HPDE6-E6E7 (cell line): Measurements from ENCODE around the gene ARMC5.

ENCODE experiments used
- DNase-seq: peaks from one replicate; pipeline ENCODE4 v3.0.0; 2011; ENCODE audit warnings: missing footprints; ENCODE audit errors: extremely low spot score

ARMC5 gene

DNA sequence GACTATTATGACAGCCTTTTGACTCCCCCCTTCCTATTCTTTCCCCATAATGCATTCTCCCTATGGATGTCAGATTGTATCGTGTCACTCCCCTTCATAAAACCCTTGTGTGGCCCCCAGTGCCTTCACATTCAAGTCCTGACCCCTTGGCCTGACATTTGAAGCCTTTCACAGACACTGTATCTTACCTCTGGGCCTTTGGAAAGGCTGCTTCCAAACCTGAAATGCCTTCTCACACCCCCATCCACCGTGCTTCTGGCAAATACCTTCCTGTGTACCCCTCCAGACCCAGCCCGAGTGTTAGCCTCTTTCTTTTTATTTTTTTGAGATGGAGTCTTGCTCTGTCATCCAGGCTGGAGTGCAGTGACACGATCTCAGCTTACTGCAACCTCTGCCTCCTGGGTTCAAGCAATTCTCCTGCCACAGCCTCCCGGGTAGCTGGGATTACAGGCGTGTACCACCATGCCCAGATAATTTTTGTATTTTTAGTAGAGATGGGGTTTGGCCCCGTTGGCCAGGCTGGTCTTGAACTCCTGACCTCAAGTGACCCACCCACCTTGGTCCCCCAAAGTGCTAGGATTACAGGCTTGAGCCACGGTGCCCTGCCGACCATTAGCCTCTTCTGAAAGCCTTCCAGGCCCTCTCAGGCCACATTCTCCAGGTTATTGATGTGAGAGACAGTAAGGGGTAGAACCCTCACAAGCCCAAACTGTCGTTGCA is 2.1 kb downstream of the ARMC5 start:
- DNase-seq: no peak

DNA sequence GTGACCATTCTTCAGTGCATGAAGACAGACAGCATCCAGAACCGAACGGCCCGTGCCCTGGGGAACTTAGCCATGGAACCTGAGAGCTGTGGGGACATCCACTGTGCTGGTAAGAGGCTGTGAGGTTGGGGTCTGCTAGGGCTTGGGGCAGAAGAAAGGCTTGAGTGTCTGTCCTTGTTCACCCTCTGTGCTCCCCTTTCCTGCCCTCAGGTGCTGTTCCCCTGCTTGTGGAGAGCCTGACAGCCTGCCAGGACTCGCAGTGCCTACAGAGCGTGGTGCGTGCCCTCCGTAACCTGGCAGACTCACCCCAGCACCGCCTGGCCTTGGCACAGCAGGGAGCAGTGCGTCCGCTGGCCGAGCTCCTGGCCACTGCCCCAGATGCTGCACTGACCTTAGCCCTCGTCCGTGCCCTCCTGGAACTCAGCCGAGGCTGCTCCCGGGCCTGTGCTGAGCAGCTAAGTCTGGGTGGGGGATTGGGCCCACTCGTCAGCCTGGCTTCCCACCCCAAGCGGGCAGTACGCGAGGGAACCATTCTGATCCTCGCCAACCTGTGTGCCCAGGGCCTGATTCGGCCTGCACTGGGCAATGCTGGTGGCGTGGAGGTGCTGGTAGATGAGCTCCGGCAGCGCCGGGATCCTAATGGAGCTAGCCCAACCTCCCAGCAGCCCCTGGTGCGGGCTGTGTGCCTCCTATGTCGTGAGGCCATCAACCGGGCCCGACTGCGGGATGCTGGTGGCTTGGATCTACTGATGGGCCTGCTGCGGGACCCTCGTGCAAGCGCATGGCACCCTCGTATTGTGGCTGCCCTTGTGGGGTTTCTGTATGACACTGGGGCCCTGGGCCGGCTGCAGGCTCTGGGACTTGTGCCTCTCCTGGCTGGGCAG is 2.9 kb downstream of the ARMC5 start:
- no peak for DNase-seq

DNA sequence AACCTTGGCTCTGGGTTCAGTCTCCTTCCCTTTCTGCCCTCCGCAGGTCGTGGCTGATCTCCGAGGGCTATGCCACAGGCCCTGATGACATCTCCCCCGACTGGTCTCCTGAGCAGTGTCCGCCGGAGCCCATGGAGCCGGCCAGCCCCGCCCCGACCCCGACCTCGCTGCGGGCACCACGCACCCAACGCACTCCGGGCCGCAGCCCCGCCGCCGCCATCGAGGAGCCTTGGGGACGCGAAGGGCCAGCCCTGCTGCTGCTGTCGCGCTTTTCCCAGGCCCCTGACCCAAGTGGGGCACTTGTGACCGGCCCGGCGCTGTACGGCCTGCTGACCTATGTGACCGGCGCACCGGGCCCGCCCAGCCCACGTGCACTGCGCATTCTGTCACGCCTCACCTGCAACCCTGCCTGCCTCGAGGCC is 5.1 kb downstream of the ARMC5 start:
- no peak for DNase-seq

DNA sequence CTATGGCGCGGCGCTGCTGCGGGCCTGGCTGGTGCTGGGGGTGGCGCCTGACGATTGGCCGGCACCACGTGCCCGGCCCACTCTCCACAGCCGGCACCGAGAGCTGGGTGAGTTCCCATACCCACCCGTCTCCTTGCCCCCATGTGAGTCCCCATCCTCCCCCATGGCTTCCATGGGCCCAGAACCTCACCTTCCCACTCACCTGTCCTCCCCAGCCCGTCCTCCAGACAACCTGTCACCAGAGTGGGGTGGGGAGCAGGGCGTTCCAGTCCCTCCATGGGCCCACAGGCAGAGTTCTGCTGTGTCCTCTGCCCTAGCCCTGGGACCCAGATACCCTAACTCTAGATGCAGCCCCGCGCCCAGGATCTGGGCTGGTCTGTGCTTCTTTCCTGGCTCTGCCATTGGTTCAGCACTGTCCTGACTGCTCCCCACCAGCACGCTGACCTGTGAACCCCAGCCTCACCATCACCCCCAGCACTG is 5.5 kb downstream of the ARMC5 start:
- no peak for DNase-seq

DNA sequence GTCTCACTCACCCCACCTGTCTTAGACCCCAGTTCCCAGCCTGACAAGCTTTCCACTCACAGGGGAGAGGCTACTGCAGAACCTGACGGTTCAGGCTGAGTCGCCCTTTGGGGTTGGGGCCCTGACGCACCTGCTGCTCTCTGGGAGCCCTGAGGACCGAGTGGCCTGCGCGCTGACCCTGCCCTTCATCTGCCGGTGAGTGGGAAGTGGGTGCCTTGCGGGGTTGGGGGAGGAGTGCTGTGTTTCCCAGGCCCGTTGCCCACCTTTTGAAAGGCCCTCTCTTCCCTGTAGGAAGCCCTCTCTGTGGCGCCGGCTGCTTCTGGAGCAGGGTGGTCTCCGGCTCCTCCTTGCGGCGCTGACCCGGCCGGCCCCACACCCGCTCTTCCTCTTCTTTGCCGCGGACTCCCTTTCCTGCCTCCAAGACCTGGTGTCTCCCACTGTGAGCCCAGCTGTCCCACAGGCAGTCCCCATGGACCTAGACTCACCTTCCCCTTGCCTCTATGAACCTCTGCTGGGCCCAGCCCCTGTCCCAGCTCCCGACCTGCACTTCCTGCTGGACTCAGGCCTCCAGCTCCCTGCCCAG is 6.6 kb downstream of the ARMC5 start:
- no peak for DNase-seq

DNA sequence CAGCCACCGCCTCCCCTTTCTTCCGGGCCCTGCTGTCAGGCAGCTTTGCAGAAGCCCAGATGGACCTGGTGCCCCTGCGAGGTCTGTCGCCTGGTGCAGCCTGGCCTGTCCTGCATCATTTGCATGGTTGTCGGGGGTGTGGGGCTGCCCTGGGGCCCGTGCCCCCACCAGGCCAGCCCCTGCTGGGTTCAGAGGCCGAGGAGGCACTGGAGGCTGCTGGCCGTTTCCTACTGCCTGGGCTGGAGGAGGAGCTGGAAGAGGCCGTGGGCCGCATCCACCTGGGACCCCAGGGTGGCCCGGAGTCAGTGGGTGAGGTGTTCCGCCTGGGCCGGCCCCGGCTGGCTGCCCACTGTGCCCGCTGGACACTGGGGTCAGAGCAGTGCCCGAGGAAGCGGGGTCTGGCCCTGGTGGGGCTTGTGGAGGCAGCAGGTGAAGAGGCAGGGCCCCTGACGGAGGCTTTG is 7.1 kb downstream of the ARMC5 start:
- no peak for DNase-seq

DNA sequence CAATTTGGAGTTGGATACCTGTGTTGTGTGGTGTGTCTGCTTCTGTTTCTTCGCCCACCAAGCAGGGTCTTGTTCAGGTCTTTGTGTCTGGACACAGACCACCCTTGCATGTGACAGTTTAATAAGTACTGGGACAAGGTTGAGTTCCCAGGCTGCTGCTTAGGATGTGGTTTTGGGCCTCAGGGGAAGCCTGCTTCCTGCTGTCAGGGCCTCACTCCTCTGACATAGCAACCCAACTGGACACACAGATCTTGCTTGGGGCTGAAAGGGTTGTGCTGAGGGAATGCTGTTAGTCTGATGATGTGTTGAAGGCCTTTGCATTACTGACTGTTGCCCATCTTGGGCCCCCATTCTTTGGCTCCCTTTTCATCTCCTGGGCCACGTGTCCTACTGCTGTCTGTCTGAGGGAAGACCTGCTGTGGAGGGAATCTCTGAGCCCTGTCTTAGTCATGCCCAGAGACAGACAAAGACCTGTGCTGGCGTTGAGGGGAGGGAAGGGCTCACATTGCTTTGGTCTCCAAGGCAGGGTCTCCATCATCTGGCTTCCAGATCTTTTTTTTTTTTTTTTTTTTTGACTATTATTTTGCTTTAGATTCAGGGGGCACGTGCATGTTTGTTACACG is 8.0 kb downstream of the ARMC5 start:
- DNase-seq: no peak

DNA sequence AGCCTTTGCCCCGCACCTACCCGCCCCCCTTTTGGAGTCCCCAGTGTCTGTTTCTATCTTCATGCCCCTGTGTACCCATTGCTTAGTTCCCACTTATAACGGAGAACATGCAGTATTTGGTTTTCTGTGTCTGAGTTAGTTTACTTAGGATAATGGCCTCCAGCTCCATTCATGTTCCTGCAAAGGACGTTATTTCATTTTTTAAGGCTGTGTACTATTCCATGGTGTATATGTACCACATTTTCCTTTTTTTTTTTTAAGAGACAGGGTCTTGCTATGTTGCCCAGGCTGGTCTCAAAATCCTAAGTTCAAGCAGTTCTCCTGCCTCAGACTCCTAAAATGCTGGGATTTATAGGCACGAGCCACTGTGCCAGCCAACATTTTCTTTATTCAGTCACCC is 8.6 kb downstream of the ARMC5 start:
- no peak for DNase-seq

DNA sequence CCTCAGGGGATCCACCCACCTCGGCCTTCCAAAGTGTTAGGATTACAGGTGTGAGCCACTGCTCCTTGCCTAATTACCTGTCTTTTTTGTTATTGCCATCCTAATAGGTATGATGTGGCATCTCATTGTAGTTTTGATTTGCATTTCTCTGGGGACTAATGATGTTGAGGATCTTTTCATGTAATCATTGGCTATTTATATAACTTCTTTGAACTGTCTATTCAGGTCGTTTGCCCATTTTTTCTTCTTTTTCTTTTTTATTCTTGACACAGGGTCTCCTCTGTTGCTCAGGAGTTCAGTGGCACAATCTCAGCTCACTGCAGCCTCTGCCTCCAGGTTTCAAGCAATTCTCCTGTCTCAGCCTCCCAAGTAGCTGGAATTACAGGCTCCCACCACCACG is 11.3 kb downstream of the ARMC5 start:
- DNase-seq: no peak

DNA sequence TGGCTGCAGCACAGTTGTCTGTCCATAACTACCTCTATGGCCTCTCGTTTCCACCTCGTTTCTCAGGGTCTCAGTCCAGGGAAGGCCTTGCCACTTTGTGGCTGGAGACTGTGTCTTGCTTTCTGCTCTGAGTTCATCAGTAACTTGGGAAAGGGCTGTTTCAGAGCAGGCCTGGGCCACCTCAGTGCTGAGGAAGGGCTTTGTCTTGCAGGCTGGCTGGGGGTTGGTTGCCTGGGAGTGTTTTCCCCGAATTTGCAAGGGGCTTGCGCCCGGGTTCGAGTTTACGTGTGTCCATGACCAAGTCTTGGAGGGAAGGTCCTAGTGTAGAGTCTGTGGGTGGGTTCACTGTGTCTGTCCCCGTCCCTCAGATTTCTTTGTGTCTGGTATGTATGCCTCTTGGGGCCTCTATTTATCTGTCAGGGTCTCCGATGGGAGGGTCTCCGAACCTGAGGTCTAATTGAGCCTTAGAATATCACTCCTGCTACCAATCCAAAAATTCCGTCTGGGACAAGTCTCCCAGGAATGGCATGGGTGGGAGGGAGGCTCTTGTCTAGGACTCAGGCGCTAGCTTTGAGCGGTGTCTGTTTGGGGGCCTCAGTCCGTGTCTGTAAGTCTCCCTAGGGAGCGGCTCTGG is 12.1 kb downstream of the ARMC5 start:
- DNase-seq: no peak

DNA sequence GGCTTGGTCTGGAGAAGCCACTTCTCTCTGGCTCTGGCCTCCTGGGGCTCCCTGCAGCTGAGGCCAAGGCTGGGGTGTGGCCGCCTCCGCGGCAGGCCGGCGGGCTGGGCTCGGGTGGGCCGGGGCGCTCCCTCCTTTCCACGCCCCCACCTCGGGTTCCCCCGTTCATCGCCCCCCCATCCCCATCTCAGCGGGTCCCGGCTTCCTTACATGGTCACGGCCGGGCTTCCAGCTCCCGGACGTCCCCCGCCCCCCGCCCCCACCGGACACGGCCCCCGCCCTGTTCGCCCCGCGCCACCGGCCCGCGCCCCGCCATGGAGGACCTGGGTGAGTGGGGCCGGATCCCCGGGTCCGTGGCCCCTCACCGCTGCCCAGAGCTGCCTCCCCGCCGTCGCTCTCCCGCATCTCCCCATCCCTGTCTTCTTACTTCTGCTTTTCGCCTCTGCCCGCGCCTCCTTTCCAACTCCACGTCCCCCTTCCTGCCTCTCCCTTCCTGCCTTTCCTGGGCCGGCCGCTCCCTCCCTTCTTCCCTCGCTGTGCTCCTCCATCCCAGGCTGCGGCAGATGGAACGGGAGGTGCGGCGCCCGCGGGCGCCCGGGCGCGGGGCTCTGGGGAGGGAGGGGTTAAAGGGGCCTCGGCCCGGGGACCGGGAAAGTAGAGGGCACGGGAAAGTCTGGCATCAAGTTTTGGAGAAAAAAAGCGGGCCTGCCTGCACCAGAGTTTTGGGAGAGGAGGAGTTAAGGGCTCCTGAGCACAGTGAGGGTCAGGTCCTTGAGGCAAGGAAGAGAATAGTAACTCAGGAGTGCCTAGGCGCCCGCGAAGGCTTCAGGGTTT is 12.8 kb downstream of the ARMC5 start, which contains the start of gene TGFB1I1:
Gene TGFB1I1, plus strand, starts transcription at position 278 of the 834 bp plus-strand sequence. Its CDS starts 37 bp downstream, at position 315.
- DNase-seq: no peak

DNA sequence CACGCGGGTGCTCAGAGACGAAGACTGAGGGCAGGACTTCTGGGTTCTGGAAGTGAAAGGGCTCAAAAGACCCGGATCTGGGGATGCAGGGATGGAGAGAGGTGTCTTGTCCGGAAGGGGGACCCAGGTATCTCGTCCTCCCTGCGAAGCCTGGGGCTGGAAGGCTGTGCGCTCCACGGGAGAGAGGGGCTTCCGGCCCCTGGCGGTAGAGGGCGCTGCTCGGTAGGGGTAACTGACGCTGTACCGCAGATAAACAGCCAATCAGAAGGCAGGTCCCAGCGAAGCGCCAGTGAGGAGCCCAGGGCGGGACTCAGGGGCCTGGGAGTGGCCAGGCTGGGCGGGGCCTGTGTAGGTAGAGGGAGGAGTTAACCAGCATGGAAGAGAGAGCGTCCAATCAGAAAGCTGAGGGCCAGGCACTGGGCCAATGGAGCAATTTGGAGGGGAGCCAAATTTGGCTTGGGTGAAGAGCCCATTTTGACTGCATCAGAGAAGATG is 13.5 kb downstream of the ARMC5 start:
- peak; percentile 69 for DNase-seq

DNA sequence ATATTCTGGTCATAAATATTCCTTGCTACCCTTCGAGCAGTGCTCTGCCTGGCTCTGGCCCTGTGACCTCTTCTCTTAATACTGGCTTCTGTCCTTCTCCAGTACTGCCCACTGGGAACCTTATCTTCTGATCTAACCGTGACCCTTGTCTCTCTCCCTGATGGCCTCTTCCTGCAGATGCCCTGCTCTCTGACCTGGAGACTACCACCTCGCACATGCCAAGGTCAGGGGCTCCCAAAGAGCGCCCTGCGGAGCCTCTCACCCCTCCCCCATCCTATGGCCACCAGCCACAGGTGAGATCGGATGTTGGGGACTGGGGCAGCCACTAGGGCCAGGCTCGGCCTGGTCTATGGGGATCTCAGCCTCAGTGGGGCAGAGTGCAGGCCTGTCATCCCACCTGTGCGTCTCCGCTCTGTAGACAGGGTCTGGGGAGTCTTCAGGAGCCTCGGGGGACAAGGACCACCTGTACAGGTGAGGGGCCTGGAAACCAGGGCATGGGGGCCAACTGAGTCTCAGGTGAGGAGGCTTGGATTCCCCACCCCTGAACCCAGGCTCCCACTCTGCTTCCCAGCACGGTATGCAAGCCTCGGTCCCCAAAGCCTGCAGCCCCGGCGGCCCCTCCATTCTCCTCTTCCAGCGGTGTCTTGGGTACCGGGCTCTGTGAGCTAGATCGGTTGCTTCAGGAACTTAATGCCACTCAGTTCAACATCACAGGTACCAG is 14.1 kb downstream of the ARMC5 start:
- DNase-seq: no peak

DNA sequence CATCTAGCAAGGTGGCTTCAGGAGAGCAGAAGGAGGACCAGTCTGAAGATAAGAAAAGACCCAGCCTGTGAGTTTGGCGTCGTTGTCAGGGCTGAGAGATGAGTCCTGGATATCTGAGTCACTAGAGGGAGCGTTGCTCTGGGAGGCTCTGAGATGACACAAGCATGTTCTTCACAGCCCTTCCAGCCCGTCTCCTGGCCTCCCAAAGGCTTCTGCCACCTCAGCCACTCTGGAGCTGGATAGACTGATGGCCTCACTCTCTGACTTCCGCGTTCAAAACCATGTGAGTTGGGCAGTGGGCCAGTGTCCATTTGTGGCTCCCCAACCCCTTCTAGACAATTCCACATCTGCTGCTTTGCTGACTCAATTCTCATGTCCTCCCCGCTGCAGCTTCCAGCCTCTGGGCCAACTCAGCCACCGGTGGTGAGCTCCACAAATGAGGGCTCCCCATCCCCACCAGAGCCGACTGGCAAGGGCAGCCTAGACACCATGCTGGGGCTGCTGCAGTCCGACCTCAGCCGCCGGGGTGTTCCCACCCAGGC is 14.9 kb downstream of the ARMC5 start:
- DNase-seq: no peak

DNA sequence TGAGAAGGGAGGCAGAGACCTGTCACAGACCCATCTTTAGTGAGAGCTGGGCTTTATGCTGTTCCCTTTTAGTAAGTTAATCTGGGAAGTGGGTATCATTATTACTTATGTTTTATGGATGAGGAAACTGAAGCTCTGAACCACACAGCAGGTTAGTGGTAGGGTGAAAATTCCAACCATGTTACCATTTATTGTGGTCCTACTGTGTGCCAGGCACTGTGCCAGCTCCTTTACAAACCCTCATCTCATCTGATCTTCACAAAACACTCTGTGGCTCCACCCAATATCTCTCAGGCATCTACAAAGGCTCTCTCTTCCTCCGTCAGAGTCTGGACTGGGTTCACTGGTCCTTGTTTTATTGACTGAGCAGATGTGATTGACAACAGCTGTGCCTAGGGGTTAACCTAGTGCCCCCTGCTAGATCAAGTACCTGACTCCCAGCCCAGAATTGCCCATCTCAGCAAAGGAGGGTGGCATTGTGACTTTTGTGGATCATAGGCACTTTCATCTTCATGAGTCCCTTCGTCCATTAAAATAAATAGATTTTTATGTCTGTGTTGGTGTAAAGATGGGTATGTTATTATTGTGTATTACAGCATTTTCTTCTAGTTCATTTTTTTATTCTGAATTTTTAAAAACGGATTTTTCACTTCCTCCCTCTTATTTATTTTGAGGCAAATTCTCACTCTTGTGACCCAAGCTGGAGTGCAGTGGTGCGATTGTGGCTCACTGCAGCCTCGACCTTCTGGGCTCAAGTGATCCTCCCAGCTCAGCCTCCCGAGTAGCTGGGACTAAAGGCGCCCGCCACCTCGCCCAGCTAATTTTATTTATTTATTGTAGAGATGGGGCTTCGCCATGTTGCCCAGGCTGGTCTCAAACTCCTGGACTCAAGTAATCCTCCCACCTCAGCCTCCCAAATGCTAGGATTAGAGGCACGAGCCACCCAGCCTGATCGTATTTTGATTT is 15.8 kb downstream of the ARMC5 start:
- DNase-seq: no peak

DNA sequence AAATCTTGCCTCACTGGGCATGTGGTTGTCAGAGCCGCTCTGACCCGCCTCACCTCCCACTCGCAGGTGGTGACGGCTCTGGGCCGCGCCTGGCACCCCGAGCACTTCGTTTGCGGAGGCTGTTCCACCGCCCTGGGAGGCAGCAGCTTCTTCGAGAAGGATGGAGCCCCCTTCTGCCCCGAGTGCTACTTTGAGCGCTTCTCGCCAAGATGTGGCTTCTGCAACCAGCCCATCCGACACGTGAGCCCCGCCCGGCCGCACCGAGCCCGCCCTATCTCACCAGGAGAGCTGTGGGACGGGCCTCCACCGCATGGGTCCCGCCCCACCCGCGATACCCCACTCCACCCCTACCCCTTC is 16.6 kb downstream of the ARMC5 start:
- DNase-seq: no peak

DNA sequence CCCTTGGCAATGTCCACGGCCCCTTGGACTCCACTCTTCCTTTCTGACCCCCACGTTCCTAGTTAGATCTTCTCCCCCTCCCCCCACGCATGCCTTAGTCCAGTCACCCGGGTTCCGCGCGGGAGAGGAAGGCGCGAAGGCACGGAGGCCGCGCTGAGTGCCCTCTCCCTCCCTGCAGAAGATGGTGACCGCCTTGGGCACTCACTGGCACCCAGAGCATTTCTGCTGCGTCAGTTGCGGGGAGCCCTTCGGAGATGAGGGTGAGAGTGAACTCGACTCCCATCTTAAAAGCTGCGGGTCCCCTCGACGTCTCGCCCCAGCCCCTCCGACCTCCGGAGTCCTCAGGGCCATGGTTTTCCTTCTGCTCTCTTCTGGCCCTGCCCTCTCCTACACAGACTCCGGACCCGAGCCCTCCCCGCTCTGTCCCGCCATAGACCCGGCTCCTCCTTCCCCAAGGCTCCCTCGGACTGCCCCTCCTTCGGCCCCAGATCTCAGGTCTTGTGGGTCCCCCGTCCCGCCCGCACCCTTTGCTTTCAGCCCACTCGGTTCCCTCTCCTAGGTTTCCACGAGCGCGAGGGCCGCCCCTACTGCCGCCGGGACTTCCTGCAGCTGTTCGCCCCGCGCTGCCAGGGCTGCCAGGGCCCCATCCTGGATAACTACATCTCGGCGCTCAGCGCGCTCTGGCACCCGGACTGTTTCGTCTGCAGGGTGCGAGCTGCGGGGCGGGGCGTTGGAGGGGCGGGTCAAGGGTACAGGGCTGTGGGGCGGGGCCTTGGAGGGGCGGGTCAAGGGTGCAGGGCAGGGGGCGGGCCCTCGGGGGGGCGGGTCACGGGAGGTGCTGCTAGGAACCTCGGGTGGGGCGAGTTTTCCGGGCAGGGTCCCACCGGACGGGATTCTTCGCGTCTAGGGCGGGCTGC is 17.3 kb downstream of the ARMC5 start:
- no peak for DNase-seq
